ENCODE data around the gene SMOC2. TPM values are rescaled to one million over a fixed set of nuclear protein-coding genes. Genes with fewer than 3 reads are reported as not detected.

SMOC2 gene
- total and polyA plus RNA-seq, 3 experiments from 2014 or later, result not detected

DNA sequence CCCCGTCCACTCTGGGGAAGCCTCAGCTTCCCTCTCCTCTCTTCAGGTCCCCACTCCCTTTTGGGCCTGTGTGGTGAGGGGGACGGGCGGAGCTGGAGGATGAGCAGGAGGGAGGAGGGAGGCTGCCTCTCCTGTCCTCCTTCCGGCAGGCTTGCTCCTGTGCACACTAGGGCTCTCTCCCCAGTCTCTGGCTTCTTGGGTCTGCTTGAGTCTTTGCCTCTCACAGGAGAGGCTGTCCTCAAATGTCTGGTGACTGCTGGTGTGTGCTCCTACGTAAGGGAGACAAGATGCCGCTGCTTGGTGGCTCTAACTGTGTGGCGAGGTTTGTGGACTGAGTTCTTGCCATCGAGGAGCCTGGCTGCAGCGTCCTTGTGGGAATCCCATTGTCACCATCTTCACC, 8.8 kb upstream of the SMOC2 start:
- H3K36me3 ChIP-seq (ENCODE audit: insufficient read depth, low read length), result no peaks in the 10 kb centered on the region
- no peaks in the 10 kb centered on the region for H3K9me3 ChIP-seq (ENCODE audit: low read length)
- Mint-ChIP-seq H3K27ac (peak overlapping the region in 1 of 8 donors; percentile 81), H3K27me3 (peaks cover 13 to 15% of the 10 kb centered on the region in 2 donors), H3K9me3 (no peaks in the 10 kb centered on the region), H3K36me3 (no peaks in the 10 kb centered on the region), H3K4me3 (no peak overlapping the region), H3K4me1 (no peaks in the 10 kb centered on the region)
- POLR2A ChIA-PET, result no interaction called here
- H3K27ac ChIP-seq (ENCODE audit: low read depth, low read length), result no peak overlapping the region
- no peak overlapping the region for H3K4me3 ChIP-seq (ENCODE audit: low read length)
- no peak for DNase-seq
- CTCF ChIA-PET, result no interaction called here
- no peaks in the 10 kb centered on the region for H3K4me1 ChIP-seq (ENCODE audit: insufficient read depth, low read length)
- peaks cover 4% of the 10 kb centered on the region for H3K27me3 ChIP-seq (ENCODE audit: insufficient read depth, low read length, poor library complexity, severe bottlenecking)

DNA sequence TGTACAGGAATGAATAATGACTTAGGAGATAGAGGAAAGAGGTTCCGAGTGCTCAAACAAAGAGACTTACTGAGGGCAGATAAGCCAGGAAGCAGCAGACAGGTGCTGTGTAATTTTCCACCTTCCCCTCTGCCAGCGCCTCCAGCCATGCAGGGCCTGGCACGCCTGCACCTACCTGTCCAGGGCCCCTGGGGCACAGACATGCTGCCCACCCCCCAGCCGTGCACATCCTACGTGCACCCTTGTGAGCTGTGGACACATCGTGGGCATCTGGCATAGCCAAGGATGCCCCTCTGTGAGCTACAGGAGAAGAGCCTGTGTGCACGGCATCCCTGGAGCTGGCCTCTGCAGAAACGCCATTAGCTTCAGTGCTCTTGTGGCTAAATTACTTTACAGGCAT, 7.1 kb upstream of the SMOC2 start:
- Mint-ChIP-seq H3K4me1 (no peaks in the 10 kb centered on the region), H3K4me3 (no peak overlapping the region), H3K27me3 (peaks cover 13 to 15% of the 10 kb centered on the region in 2 donors), H3K27ac (no peak overlapping the region), H3K9me3 (no peaks in the 10 kb centered on the region), H3K36me3 (no peaks in the 10 kb centered on the region)
- ChIA-PET POLR2A (no interaction called here), CTCF (no interaction called here)
- Histone ChIP-seq H3K9me3 (ENCODE audit: low read length) (no peaks in the 10 kb centered on the region), H3K27me3 (ENCODE audit: insufficient read depth, low read length, poor library complexity, severe bottlenecking) (peaks cover 4% of the 10 kb centered on the region), H3K4me3 (ENCODE audit: low read length) (no peak overlapping the region), H3K4me1 (ENCODE audit: insufficient read depth, low read length) (no peaks in the 10 kb centered on the region), H3K36me3 (ENCODE audit: insufficient read depth, low read length) (no peaks in the 10 kb centered on the region), H3K27ac (ENCODE audit: low read depth, low read length) (no peak overlapping the region)
- DNase-seq, result no peak

DNA sequence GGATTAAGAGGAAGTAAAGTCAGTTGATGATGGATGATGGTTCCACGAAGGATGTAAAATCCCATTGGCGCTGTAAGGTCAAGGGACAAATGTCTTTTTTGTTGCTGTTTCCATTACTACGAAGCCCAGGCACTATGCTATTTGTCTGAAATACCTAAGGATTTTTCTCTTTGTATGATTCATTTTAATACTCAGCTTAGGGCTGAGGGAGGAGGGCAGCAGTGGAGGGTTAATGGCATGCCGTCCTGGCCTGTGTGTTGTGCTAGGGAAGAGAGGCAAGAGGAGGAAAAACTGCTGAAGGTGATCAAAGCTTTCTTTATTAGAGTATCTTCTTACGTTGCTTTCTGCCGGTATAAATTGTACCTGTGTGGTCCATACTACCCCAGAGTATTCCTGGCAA, 6.5 kb upstream of the SMOC2 start:
- Histone ChIP-seq H3K4me3 (ENCODE audit: low read length) (no peak overlapping the region), H3K4me1 (ENCODE audit: insufficient read depth, low read length) (no peaks in the 10 kb centered on the region), H3K36me3 (ENCODE audit: insufficient read depth, low read length) (no peaks in the 10 kb centered on the region), H3K27ac (ENCODE audit: low read depth, low read length) (no peak overlapping the region), H3K27me3 (ENCODE audit: insufficient read depth, low read length, poor library complexity, severe bottlenecking) (peaks cover 4% of the 10 kb centered on the region), H3K9me3 (ENCODE audit: low read length) (no peaks in the 10 kb centered on the region)
- Mint-ChIP-seq H3K27ac (no peak overlapping the region), H3K27me3 (peaks cover 13 to 15% of the 10 kb centered on the region in 2 donors), H3K4me3 (no peak overlapping the region), H3K36me3 (no peaks in the 10 kb centered on the region), H3K4me1 (no peaks in the 10 kb centered on the region), H3K9me3 (no peaks in the 10 kb centered on the region)
- CTCF ChIA-PET, result no interaction called here
- DNase-seq, result no peak
- POLR2A ChIA-PET, result no interaction called here

DNA sequence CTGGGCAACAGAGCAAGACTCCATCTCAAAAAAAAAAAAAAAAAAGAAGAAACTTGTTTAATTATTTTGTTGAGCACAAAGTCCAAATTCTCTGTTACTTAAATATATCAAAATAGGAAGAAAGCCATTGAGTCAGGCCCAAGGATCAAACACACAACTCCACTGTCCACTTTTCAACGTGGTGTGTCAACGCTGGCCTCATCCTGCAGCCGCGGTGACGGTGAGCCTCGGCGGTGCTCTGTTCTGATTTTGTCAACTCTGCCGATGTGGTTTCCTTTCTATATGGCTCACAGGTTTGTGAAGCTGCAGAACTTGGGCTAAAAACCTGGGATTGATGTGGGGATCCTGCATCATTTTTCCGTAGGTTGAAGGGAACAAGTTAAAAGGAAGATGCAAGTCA, 3.2 kb upstream of the SMOC2 start:
- ChIA-PET CTCF (no interaction called here), POLR2A (no interaction called here)
- Mint-ChIP-seq H3K4me1 (peaks cover 0 to 3% (median 0%) of the 10 kb centered on the region in 3 donors), H3K36me3 (no peaks in the 10 kb centered on the region), H3K4me3 (no peak overlapping the region), H3K27ac (no peak overlapping the region), H3K27me3 (peaks cover 22 to 29% of the 10 kb centered on the region in 2 donors), H3K9me3 (no peaks in the 10 kb centered on the region)
- Histone ChIP-seq H3K4me1 (ENCODE audit: insufficient read depth, low read length) (no peaks in the 10 kb centered on the region), H3K27ac (ENCODE audit: low read depth, low read length) (no peak overlapping the region), H3K27me3 (ENCODE audit: insufficient read depth, low read length, poor library complexity, severe bottlenecking) (peaks cover 7% of the 10 kb centered on the region), H3K36me3 (ENCODE audit: insufficient read depth, low read length) (no peaks in the 10 kb centered on the region), H3K9me3 (ENCODE audit: low read length) (no peaks in the 10 kb centered on the region), H3K4me3 (ENCODE audit: low read length) (no peak overlapping the region)
- DNase-seq, result no peak

DNA sequence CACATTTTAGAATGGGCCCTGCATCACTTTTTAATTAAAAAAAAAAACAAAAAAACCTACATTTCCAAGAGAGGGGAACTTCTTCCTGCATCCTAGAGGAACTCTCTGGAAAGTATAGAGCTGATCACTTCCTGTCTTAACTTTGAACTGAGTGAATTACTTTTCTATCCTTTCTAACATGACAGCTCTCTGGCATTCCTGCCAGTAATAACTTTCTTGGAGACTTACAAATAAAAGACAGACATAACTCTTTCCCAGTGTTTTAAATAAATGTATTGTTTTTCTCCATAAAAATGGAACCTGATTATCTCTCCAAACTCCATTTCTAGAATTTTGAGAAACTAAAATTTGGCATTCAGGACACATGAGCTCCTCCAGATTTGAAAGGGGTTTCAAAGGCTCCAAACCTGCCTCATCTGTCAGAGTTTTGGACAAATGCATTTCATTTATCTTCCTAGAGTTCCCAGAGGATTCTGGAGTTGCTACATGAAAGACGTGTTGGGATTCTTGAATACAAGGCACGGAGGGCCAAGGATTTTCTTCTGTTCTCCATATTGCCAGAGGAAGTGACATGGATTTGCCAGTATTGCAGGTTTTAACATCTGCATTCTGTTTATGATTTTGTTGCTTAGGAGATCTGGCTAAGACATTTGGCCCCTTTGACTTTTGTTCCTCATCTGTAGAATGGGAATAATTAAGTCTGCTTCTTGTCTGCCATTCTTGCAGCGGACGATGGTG, 2.0 kb upstream of the SMOC2 start:
- Histone ChIP-seq H3K9me3 (ENCODE audit: low read length) (no peaks in the 10 kb centered on the region), H3K27me3 (ENCODE audit: insufficient read depth, low read length, poor library complexity, severe bottlenecking) (peaks cover 10% of the 10 kb centered on the region), H3K4me3 (ENCODE audit: low read length) (no peak overlapping the region), H3K36me3 (ENCODE audit: insufficient read depth, low read length) (no peaks in the 10 kb centered on the region), H3K4me1 (ENCODE audit: insufficient read depth, low read length) (no peaks in the 10 kb centered on the region), H3K27ac (ENCODE audit: low read depth, low read length) (no peak overlapping the region)
- H3K27me3 Mint-ChIP-seq, result peaks cover 32 to 34% of the 10 kb centered on the region in 2 donors
- H3K4me1 Mint-ChIP-seq, result peaks cover 0 to 3% (median 0%) of the 10 kb centered on the region in 3 donors
- CTCF ChIA-PET, result no interaction called here
- DNase-seq, result no peak
- no peaks in the 10 kb centered on the region for H3K36me3 Mint-ChIP-seq
- H3K27ac Mint-ChIP-seq, result no peak overlapping the region
- POLR2A ChIA-PET, result no interaction called here
- no peak overlapping the region for H3K4me3 Mint-ChIP-seq
- no peaks in the 10 kb centered on the region for H3K9me3 Mint-ChIP-seq

DNA sequence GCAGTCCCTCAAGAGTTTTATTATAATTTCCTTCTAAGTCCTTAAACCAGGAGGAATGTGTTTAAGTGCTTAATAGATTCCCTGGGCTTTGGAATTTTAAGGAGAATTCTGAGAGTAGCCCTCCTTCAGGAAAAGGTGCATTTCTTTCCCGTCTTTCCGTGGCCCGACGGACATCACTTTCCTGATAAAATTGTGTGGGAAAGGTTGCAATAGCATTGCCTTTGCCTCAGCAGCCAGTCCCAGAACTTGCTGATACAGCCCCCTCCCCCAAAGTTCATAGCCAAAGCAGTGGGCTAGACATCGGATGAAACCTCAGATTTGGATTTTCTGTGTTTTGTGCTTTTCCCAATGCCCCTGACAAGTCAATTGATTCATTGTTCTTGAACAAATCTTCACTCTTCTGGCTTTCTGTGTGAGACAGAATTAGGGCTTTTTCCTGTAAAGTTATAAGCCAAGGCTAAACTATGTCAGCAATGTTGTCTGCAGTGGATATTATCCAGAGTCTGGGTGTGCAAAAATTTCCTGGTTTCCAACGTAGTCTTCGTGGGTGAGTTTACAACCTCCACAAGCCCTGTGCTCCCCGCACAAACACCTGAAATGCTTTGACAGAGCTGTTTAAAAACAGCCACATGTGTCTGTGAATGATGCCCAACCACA, 1.1 kb upstream of the SMOC2 start:
- Histone ChIP-seq H3K27me3 (ENCODE audit: insufficient read depth, low read length, poor library complexity, severe bottlenecking) (peaks cover 10% of the 10 kb centered on the region), H3K4me3 (ENCODE audit: low read length) (no peak overlapping the region), H3K27ac (ENCODE audit: low read depth, low read length) (no peak overlapping the region), H3K4me1 (ENCODE audit: insufficient read depth, low read length) (no peaks in the 10 kb centered on the region), H3K36me3 (ENCODE audit: insufficient read depth, low read length) (no peaks in the 10 kb centered on the region), H3K9me3 (ENCODE audit: low read length) (no peaks in the 10 kb centered on the region)
- H3K9me3 Mint-ChIP-seq, result no peaks in the 10 kb centered on the region
- ChIA-PET CTCF (no interaction called here), POLR2A (no interaction called here)
- DNase-seq, result no peak
- no peak overlapping the region for H3K4me3 Mint-ChIP-seq
- no peak overlapping the region for H3K27ac Mint-ChIP-seq
- H3K36me3 Mint-ChIP-seq, result no peaks in the 10 kb centered on the region
- peaks cover 0 to 3% (median 0%) of the 10 kb centered on the region in 3 donors for H3K4me1 Mint-ChIP-seq
- H3K27me3 Mint-ChIP-seq, result peaks cover 32 to 44% of the 10 kb centered on the region in 2 donors

DNA sequence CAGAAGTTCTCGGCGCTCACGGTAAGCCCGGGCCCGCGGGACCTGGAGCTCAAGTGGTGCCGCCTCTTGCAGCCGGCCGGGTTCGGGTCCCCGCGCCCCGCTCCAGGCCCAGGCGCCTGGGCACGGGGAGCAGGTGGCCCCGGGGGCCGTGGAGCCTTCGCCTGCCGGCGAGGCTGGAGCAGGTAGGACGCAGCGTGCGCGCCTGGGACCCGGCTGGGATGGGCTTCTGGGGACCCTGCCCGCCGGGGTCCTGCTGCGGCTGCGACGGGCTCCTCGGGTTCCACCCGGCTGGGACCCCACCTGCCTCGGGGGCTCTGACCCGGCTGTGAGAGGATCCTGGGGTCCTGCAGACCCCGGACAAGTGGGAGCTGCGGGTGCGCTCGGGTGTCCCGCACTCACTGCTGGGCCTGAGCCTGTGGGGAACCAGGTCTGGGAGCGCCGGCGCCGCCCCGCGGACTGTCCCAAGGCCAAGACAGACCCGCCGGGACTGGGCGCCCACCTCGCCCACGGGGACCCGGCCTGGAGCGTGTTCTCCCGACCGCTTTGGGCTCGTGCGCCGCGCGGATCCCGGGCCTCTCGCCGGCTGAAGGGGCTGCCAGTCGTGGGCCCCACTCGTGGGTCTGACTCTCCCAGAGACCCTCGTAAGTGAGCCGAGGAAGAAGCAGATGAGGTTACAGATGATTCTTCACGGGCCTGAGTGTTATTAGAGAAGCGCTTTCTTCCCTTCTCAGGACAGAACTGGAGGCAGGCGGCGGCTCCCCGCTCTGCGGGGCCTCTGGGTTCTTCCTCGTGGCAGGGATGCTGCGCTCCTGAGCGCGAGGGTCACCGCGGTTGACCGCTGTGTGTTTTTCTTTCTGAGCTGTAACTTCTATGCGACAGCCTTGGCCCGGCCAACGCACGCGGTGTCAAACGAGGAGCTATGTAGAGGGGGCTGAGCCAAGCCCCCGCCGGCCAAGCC, 729 bp downstream of the SMOC2 start:
- Mint-ChIP-seq H3K4me1 (peaks cover 0 to 3% (median 0%) of the 10 kb centered on the region in 3 donors), H3K9me3 (no peaks in the 10 kb centered on the region), H3K36me3 (no peaks in the 10 kb centered on the region), H3K27me3 (peaks cover 31 to 56% of the 10 kb centered on the region in 2 donors), H3K27ac (no peak overlapping the region), H3K4me3 (no peak overlapping the region)
- H3K9me3 ChIP-seq (ENCODE audit: low read length), result no peaks in the 10 kb centered on the region
- H3K27ac ChIP-seq (ENCODE audit: low read depth, low read length), result no peak overlapping the region
- H3K27me3 ChIP-seq (ENCODE audit: insufficient read depth, low read length, poor library complexity, severe bottlenecking), result peaks cover 10% of the 10 kb centered on the region
- no peaks in the 10 kb centered on the region for H3K36me3 ChIP-seq (ENCODE audit: insufficient read depth, low read length)
- DNase-seq, result no peak
- ChIA-PET POLR2A (no interaction called here), CTCF (no interaction called here)
- H3K4me1 ChIP-seq (ENCODE audit: insufficient read depth, low read length), result no peaks in the 10 kb centered on the region
- no peak overlapping the region for H3K4me3 ChIP-seq (ENCODE audit: low read length)

DNA sequence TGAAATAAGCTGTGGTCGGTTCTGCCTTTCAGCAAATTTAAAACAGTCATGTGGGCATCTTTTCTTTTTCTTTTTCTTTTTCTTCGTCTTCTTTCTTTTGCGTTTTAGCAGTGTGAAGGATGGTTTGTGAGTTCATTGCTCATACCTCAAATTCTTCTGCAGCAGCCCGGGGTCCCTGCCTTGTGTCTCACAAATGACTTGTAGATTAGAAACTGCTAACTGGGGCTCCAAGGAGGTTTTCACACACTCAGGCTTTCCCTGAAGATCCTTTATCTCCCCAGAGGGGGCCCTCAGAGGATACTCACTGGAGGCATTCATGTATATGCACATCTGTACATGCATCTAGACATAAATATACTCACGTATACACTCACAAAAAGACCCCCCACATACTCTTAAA, 1.7 kb downstream of the SMOC2 start:
- ChIA-PET CTCF (no interaction called here), POLR2A (no interaction called here)
- Mint-ChIP-seq H3K36me3 (no peaks in the 10 kb centered on the region), H3K4me3 (no peak overlapping the region), H3K9me3 (no peaks in the 10 kb centered on the region), H3K27ac (peak overlapping the region in 1 of 8 donors; percentile 62), H3K4me1 (peaks cover 0 to 3% (median 0%) of the 10 kb centered on the region in 3 donors), H3K27me3 (peaks cover 31 to 60% of the 10 kb centered on the region in 2 donors)
- no peaks in the 10 kb centered on the region for H3K4me1 ChIP-seq (ENCODE audit: insufficient read depth, low read length)
- DNase-seq, result no peak
- H3K27ac ChIP-seq (ENCODE audit: low read depth, low read length), result no peak overlapping the region
- peaks cover 5% of the 10 kb centered on the region for H3K27me3 ChIP-seq (ENCODE audit: insufficient read depth, low read length, poor library complexity, severe bottlenecking)
- H3K9me3 ChIP-seq (ENCODE audit: low read length), result no peaks in the 10 kb centered on the region
- no peaks in the 10 kb centered on the region for H3K36me3 ChIP-seq (ENCODE audit: insufficient read depth, low read length)
- no peak overlapping the region for H3K4me3 ChIP-seq (ENCODE audit: low read length)
